Measurements from ENCODE around the gene FCRL1. TPM values are rescaled to one million over a fixed set of nuclear protein-coding genes. Genes with fewer than 3 reads are reported as not detected.

The FCRL1 gene
- total and polyA plus RNA-seq, 2 of the 8 experiments (the other 6 are each of a cell fraction or from before 2014, with no cell fraction given), result not detected

- TF ChIP-seq CHD7 (IDR thresholded peaks at IDR 0.05; ENCODE audit: insufficient replicate concordance, low read length) (no peak), ATF3 (IDR thresholded peaks at IDR 0.05; ENCODE audit: insufficient read depth, low read depth, low read length) (no peak), RAD21 (IDR thresholded peaks at IDR 0.05 in 1 of 2, conservative IDR thresholded peaks at IDR 0.05 in 1 of 2; ENCODE audit: low read depth in 2 of 2, low read length in 2 of 2) (no peak)
Measured at GRCh38 chr1:157842939-157843338, 23.0 kb upstream of the FCRL1 start (continued).

Data from H1 (cell line).